ENCODE data around the gene SEM1. TPM values are rescaled to one million over a fixed set of nuclear protein-coding genes. Genes with fewer than 3 reads are reported as not detected.

SEM1 gene
- polyA plus RNA-seq, 1 donor (not counting 4 experiments of a cell fraction or from before 2014, with no cell fraction given): 180 TPM

DNA sequence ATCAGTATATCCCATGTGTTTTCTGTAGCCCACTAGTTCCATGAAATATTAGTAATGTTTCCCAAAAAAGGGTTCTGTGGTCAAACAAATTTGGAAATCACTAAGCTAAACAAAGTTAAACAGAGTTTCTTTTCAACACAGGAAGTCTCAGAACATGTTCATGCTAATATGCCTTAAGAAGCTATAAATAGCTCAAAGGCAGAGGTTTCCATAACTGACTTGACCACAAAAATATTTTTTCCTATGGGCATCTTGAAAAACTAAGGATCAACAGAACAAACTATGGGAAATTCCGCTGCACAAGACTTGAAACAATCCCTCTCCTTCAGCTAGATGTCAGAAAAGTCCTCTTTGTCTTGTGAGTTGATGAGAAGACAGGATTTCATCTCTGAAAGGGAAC is 59.7 kb downstream of the SEM1 start:
- Histone ChIP-seq H3K4me1 (ENCODE audit: control insufficient read depth, extremely low read depth, insufficient read depth, low read length) (no peaks in the 10 kb centered on the region), H3K9ac (ENCODE audit: control insufficient read depth, extremely low read depth, insufficient read depth, low read length) (no peak overlapping the region), H3K4me2 (ENCODE audit: control insufficient read depth, extremely low read depth, insufficient read depth, low read depth, low read length) (no peak overlapping the region), H3K9me3 (ENCODE audit: control insufficient read depth, low read depth, low read length) (no peaks in the 10 kb centered on the region), H3K9me1 (ENCODE audit: control insufficient read depth, extremely low read depth, insufficient read depth, low read length) (no peaks in the 10 kb centered on the region), H4K20me1 (ENCODE audit: control insufficient read depth, extremely low read depth, insufficient read depth, low read length) (no peaks in the 10 kb centered on the region), H3K4me3 (ENCODE audit: control insufficient read depth in 2 of 3, extremely low read depth in 1 of 3, insufficient read depth in 2 of 3, low read depth in 1 of 3, low read length in 3 of 3) (no peak overlapping the region), H3K36me3 (ENCODE audit: control insufficient read depth in 2 of 2, extremely low read depth in 1 of 2, insufficient read depth in 2 of 2, low read length in 2 of 2) (no peaks in the 10 kb centered on the region), H3K27ac (ENCODE audit: control insufficient read depth, insufficient read depth, low read length) (no peak overlapping the region), H3K27me3 (ENCODE audit: control insufficient read depth, extremely low read depth, insufficient read depth, low read length) (no peaks in the 10 kb centered on the region), H2AFZ (ENCODE audit: control insufficient read depth, low read length) (no peak overlapping the region), H3K79me2 (ENCODE audit: control insufficient read depth, insufficient read depth, low read length) (no peaks in the 10 kb centered on the region)
- TF ChIP-seq, protein P1, sequence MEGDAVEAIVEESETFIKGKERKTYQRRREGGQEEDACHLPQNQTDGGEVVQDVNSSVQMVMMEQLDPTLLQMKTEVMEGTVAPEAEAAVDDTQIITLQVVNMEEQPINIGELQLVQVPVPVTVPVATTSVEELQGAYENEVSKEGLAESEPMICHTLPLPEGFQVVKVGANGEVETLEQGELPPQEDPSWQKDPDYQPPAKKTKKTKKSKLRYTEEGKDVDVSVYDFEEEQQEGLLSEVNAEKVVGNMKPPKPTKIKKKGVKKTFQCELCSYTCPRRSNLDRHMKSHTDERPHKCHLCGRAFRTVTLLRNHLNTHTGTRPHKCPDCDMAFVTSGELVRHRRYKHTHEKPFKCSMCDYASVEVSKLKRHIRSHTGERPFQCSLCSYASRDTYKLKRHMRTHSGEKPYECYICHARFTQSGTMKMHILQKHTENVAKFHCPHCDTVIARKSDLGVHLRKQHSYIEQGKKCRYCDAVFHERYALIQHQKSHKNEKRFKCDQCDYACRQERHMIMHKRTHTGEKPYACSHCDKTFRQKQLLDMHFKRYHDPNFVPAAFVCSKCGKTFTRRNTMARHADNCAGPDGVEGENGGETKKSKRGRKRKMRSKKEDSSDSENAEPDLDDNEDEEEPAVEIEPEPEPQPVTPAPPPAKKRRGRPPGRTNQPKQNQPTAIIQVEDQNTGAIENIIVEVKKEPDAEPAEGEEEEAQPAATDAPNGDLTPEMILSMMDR (optimal IDR thresholded peaks at IDR 0.05 in 1 of 3, IDR thresholded peaks at IDR 0.05 in 1 of 3, conservative IDR thresholded peaks at IDR 0.05 in 1 of 3; ENCODE audit: extremely low read depth in 1 of 3, insufficient read depth in 2 of 3, low read length in 3 of 3): no peak
- no peak for TF ChIP-seq EZH2 (IDR thresholded peaks at IDR 0.05; ENCODE audit: low read length)
- FAIRE-seq (no peak), DNase-seq (ENCODE audit: low read depth, low spot score) (no peak)
- dilution Hi-C loops (cut with MboI; ENCODE audit: extremely low pct_ligation_motif_present, low sequenced_read_pairs): no loop called here

DNA sequence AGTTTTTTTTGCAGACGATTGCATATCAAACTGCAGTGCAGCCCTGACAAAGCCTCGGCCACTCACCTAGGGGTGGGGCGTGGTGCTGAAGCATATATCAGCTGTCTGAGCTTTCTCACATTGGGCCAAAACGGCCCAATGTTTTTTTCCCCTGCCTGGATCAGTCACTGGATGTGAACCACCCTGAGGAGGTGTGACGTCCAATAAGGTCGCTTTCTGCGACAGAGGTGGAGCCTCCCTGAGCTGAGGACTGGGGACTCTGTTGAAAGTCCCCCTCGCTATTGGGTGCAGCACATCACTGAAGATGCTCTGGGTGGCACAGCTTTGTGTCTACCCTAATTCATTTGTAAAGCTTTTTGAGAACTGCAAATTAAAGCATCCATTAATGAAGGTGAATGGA is 60.9 kb downstream of the SEM1 start:
- no peak for DNase-seq (ENCODE audit: low read depth, low spot score)
- no peaks in the 10 kb centered on the region for H4K20me1 ChIP-seq (ENCODE audit: control insufficient read depth, extremely low read depth, insufficient read depth, low read length)
- no peak overlapping the region for H3K27ac ChIP-seq (ENCODE audit: control insufficient read depth, insufficient read depth, low read length)
- no peak overlapping the region for H2AFZ ChIP-seq (ENCODE audit: control insufficient read depth, low read length)
- H3K9me1 ChIP-seq (ENCODE audit: control insufficient read depth, extremely low read depth, insufficient read depth, low read length): no peaks in the 10 kb centered on the region
- no peak for FAIRE-seq
- H3K36me3 ChIP-seq (ENCODE audit: control insufficient read depth in 2 of 2, extremely low read depth in 1 of 2, insufficient read depth in 2 of 2, low read length in 2 of 2): no peaks in the 10 kb centered on the region
- H3K4me2 ChIP-seq (ENCODE audit: control insufficient read depth, extremely low read depth, insufficient read depth, low read depth, low read length): no peak overlapping the region
- dilution Hi-C loops (cut with MboI; ENCODE audit: extremely low pct_ligation_motif_present, low sequenced_read_pairs): no loop called here
- no peaks in the 10 kb centered on the region for H3K27me3 ChIP-seq (ENCODE audit: control insufficient read depth, extremely low read depth, insufficient read depth, low read length)
- no peak overlapping the region for H3K4me3 ChIP-seq (ENCODE audit: control insufficient read depth in 2 of 3, extremely low read depth in 1 of 3, insufficient read depth in 2 of 3, low read depth in 1 of 3, low read length in 3 of 3)
- H3K79me2 ChIP-seq (ENCODE audit: control insufficient read depth, insufficient read depth, low read length): no peaks in the 10 kb centered on the region
- peaks cover 2% of the 10 kb centered on the region for H3K4me1 ChIP-seq (ENCODE audit: control insufficient read depth, extremely low read depth, insufficient read depth, low read length)
- no peak overlapping the region for H3K9ac ChIP-seq (ENCODE audit: control insufficient read depth, extremely low read depth, insufficient read depth, low read length)
- no peaks in the 10 kb centered on the region for H3K9me3 ChIP-seq (ENCODE audit: control insufficient read depth, low read depth, low read length)
- TF ChIP-seq, protein P1 (optimal IDR thresholded peaks at IDR 0.05 in 1 of 3, IDR thresholded peaks at IDR 0.05 in 1 of 3, conservative IDR thresholded peaks at IDR 0.05 in 1 of 3; ENCODE audit: extremely low read depth in 1 of 3, insufficient read depth in 2 of 3, low read length in 3 of 3): no peak
- TF ChIP-seq EZH2 (IDR thresholded peaks at IDR 0.05; ENCODE audit: low read length): no peak

Data from keratinocyte (primary cell).